RPMI8226 (cell line): Measurements from ENCODE around the gene PSD.

Experiments
- DNase-seq: peaks from one replicate; pipeline ENCODE4 v3.0.0-alpha.2; 2015

Gene PSD

DNA sequence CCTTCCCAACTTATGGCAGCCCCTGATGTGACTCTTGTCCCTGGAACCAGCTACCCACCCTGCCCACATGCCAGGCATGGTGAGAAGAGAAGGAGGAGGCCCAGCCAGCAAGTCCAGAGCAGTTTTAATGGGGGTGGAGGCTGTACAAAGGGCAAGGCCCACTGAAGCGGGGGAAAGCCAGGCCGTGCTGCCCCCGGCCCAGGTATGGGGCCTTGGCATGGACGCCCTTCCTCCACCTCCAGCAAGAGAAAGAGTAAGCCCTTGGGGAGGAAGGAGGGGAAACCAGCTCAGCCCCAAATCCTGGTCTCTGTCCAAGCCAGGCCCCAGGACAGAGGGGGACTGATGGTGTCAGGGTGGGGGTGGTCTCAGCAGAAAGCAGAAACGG lies 16.1 kb downstream of the PSD start:
- DNase-seq: no peak

DNA sequence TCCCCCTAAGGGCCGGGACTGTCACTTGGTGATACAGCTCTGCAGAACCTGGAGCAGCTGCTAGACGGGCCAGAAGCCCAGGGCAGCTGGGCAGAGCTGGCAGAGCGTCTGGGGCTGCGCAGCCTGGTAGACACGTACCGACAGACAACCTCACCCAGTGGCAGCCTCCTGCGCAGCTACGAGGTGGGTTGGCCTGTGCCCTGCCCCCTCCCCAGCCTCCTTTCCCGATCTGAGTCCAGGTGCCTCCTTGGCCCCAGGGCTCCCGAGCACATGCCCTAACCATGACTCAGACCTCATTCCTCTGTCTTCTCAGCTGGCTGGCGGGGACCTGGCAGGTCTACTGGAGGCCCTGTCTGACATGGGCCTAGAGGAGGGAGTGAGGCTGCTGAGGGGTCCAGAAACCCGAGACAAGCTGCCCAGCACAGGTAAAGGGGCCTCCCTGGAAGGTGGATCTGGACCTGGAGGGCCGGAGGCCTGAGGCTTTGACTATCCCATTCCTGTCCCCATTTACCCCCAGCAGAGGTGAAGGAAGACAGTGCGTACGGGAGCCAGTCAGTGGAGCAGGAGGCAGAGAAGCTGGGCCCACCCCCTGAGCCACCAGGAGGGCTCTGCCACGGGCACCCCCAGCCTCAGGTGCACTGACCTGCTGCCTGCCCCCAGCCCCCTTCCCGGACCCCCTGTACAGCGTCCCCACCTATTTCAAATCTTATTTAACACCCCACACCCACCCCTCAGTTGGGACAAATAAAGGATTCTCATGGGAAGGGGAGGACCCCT lies 16.7 kb downstream of the PSD start:
- no peak for DNase-seq

DNA sequence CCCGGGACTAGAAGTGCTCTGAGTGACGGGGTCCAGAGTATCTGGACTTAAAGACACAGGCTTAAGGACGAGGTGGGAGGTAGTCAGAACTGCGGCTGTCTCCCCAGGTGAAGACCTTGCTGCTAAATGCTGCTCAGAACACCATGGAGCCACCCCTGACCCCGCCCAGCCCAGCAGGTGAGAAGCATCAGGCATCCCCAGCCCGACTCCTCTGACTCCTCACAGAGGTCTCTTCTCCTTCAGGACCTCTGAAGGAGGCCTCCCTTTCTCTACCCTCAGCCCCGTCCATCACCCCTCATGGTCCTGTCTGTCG lies 17.3 kb downstream of the PSD start:
- DNase-seq: no peak

DNA sequence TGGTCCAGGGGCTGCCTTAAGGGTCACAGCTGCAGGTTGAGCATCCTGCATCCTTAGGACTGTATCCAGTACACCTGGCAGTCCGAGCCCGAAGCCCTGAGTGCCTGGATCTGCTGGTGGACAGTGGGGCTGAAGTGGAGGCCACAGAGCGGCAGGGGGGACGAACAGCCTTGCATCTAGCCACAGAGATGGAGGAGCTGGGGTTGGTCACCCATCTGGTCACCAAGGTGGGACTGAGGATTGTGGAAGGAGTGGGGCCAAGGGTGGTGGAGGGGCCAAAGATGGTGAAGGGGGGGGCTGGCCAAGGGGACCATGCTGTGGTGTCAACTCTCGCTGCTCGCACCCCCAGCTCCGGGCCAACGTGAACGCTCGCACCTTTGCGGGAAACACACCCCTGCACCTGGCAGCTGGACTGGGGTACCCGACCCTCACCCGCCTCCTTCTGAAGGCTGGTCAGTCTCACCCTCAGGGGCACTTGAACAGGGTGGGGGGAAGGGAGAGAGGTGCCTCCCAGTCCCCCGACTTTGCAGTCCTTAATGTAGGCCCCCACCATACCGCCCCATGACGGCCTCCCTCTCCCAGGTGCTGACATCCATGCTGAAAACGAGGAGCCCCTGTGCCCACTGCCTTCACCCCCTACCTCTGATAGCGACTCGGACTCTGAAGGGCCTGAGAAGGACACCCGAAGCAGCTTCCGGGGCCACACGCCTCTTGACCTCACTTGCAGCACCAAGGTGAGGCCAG lies 17.8 kb downstream of the PSD start:
- DNase-seq: no peak

DNA sequence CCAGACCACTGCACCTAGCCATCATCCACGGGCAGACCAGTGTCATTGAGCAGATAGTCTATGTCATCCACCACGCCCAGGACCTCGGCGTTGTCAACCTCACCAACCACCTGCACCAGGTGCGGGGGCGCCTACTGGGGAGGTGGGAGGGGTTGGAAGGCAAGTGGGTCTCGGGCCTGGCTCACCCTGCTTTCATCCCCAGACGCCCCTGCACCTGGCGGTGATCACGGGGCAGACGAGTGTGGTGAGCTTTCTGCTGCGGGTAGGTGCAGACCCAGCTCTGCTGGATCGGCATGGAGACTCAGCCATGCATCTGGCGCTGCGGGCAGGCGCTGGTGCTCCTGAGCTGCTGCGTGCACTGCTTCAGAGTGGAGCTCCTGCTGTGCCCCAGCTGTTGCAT lies 18.5 kb downstream of the PSD start:
- DNase-seq: no peak

DNA sequence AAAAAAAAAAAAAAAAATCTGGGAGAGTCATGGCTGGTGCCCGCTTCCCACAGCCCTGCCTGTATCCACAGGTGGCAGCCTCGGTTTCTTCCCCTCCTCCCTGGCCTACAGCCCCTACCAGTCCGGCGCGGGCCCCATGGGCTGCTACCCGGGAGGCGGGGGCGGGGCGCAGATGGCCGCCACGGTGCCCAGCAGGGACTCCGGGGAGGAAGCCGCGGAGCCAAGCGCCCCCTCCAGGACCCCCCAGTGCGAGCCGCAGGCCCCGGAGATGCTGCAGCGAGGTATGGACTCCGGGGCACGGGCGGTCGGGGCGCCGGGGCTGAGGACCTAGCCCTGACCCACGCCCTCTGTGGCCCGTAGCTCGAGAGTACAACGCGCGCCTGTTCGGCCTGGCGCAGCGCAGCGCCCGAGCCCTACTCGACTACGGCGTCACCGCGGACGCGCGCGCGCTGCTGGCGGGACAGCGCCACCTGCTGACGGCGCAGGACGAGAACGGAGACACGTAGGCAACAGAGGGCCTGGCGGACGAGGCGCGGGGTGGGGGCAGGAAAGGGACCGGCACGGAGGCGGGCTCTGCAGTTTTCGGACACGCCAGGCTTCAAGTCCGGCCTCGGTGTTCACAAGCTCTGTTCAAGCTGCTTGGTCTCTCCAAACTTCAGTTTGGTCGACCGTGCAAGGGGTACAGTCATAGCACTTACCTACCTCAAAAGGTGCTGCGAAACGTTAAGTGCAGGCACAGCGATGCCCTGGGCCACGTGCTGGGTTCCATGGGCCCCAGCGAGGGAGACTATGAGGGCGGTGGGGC lies 19.2 kb downstream of the PSD start:
- peak; percentile 87 for DNase-seq

DNA sequence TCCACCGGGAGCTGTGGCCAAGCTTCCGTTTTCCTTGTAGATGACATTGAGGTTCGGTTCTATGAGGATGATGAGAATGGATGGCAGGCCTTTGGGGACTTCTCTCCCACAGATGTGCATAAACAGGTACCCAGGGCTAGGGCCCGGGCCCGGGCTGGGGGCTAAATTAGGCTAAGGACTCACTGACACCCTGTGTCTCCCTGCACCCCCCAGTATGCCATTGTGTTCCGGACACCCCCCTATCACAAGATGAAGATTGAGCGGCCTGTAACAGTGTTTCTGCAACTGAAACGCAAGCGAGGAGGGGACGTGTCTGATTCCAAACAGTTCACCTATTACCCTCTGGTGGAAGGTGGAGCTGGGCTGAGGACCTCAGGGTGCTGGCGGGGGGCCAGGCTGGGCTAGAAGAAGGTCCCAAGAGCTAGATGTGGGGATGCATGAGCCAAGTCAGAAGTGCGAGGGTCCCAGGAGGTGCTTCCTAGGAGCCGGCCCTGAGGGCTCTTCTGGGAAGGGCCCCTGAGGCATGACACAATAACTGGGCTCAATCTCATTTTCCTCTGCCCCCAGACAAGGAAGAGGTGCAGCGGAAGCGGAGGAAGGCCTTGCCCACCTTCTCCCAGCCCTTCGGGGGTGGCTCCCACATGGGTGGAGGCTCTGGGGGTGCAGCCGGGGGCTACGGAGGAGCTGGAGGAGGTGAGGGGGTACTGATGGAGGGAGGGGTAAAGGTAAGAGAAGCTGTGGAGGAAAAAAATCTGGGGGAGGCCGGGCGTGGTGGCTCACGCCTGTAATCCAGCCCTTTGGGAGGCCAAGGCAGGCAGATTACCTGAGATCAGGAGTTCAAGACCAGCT lies 20.2 kb downstream of the PSD start:
- no peak for DNase-seq

DNA sequence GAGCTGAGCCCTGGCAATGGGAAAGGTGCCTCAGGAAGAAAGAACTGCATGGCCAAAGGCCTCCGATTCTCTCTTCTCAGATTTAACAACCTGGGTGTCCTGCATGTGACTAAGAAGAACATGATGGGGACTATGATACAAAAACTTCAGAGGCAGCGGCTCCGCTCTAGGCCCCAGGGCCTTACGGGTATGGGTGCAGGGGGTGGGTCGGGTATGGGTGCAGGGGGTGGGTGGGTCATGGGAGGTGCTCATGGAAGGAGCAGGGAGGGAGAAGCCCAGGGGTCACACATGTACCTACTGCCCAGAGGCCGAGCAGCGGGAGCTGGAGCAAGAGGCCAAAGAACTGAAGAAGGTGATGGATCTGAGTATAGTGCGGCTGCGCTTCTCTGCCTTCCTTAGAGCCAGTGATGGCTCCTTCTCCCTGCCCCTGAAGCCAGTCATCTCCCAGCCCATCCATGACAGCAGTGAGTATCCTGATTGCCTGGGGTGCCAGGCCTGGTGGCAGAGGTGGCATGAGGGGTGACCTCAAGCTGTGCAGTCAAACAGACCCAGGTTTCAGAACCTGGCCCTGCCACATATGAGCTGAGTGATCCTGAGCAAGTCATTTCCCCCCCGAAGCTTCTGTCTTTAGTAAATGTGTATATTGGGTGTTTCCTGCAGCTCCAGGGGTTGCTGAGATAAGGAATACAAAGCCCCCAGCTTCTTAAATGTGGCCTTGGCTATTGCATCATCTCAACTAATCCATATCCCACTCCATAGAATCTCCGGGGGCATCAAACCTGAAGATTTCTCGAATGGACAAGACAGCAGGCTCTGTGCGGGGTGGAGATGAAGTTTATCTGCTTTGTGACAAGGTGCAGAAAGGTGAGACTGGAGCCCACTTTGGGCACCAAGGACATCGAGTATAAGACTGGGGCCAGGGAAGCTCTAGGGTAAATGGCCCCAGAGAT lies 21.1 kb downstream of the PSD start:
- no peak for DNase-seq

DNA sequence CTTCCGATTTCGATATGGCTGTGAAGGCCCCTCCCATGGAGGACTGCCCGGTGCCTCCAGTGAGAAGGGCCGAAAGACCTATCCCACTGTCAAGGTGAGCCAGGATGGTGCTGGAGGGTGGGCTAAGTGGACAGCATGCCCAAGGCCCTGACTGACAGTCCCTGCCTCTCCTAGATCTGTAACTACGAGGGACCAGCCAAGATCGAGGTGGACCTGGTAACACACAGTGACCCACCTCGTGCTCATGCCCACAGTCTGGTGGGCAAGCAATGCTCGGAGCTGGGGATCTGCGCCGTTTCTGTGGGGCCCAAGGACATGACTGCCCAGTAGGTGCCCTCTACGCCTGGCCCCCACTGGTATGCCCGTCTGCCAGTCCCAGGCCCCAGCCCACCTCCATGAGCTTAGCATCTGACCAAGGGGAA lies 21.8 kb downstream of the PSD start:
- no peak for DNase-seq

DNA sequence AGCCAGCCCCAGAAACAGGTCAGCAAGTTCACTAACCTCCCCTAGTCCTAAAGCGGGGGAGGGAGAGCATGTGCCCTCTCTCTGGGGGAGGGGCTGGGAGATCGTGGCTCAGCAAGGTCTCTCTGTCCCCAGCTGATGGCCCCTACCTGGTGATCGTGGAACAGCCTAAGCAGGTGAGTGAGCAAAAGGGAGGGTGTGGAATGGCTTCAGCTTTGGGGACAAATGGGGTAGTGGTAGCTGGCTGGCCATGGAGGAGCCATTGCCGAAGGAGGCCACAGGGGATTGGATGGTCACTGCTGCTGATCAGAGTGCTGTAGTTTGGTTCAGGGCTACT lies 22.3 kb downstream of the PSD start:
- DNase-seq: peak; percentile 20

DNA sequence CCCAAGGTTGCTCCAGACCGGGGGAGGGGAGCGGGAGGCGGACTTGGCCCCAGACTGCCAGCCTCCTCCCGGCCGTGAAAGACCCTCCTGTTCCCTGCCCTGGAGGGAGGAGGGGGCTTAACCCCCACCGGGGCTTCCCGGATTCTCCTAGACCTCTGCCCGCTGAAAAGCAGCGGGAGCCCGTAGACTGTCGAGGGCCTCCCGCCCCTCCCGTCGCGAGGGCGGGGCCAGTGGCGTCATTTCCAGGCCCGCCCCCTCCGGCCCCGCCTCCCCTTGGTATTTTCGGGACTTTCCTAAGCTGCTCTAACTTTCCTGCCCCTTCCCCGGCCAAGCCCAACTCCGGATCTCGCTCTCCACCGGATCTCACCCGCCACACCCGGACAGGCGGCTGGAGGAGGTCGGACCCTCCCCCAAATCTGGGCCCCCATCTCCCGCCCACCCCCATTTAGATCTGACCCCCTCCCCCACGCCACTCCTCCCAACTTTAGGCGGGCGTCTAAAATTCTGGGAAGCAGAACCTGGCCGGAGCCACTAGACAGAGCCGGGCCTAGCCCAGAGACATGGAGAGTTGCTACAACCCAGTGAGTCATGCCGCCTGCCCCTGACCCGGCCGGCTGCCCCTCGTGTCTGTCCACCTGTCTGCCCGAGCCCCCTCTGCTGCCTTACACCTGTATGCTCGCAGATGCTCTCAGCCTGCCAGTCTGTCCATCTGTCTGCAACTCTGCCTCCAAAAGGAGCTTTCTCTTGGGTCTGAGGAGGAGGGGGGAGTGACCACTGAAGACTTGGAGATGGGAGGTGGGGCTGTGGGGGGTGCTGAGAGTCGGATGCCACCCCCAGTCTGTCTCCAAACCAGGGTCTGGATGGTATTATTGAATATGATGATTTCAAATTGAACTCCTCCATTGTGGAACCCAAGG lies 22.9 kb downstream of the PSD start, which contains the start of gene NFKB2:
NFKB2 (plus strand) TSS at position 306 of the 917 bp plus-strand sequence; CDS start at position 561, 255 bp downstream.
- DNase-seq: peak; percentile 86

DNA sequence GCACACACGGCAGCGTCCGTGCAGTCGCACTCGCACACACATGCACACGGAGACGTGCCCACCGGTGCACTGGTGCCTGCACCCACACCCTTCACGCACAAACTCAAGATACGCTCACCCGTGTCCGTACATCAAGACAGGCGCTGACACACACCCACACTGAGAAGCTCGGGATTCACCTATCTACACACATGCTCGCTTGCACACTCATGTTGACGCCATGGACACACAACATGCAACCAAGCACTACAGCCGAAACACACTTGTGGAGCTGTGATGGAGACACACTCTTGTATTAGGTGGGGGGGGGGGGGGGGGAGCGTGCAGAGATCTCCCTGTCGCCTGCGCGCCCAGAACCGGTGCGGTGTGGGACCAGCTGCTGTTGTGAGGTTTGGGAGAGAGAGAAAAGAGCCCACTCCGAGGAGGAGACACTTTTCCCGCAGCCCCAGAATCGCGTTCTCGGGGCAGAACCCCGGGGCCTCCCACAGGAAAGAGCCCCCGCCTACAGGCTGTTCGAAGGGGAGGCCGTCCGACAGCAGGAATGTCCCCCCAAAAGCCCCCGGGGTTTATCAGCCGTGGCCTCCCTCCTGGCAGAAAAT lies 23.7 kb downstream of the PSD start:
- DNase-seq: peak; percentile 38

DNA sequence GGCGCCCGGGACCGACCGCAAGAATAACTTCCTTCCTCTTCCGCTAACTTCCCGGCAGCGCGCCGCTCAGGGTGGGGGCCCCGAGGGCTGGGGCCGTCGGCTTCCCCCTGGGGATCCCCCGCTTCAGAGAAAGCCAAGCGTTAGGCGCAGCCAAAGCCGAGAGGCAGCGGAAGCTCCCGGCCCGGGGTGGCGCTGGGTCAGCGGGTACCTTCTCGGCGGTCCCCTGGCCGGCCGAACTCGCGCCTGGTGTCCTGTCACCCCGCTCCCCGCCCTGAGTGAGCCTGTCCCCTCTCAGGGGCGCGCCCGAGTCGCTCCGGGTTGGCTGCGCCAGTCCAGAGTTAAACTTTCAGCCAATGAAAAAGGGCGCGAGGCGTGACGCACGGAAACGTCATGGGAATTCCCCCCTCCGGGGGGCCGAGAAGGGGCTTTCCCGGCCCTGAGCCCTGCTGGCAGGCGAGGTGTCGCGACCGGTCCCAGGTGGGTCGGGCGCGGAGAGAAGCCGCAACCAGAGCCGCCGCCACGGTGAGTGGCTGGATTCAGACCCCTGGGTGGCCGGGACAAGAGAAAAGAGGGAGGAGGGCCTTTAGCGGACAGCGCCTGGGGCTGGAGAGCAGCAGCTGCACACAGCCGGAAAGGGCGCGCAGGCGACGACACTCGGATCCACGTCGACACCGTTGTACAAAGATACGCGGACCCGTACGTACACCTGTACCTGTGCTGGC lies 24.3 kb downstream of the PSD start:
- peak; percentile 89 for DNase-seq

DNA sequence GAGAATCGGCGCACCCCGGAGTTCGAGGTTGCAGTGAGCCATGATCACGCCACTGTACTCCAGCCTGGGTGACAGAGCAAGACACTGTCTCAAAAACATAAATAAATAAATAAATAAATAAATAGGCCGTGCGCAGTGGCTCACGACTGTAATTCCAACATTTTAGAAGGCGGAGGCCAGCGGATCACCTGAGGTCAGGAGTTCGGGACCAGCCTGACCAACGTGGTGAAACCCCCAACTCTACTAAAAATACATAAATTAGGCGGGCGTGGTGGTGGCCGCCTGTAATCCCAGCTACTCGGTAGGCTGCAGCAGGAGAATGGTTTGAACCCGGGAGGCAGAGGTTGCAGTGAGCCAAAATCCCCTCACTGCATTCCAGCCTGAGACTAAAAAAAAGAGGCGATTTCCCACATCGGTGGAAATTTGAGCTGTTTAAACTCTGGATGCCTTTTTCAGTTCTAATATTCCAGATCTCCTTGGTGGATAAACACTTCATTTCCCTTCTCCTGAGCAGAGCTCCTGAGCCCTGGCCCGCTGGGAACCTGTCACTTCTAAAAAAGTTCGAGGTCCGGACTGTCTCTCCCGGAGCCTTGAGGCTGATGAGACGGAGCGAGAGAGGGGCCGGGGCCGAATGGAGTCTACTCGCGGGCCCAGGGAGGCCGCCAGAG lies 25.0 kb downstream of the PSD start:
- DNase-seq: no peak

DNA sequence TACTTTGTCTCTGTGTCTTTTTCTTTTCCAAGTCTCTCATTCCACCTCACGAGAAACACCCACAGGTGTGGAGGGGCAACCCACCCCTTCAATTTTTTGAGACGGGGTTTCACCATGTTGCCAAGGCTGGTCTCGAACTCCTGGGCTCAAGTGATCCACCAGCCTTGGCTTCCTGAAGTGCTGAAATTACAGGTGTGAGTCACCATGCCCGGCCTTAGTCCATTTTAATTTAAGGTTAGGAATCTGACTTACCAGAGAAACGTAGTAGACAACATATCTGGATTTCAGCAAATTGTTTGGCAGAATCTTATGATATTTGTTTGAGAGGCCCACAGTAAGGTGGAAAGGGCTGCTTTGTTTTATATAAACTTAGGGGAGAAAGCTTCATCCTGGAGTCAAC lies 26.3 kb downstream of the PSD start:
- no peak for DNase-seq

DNA sequence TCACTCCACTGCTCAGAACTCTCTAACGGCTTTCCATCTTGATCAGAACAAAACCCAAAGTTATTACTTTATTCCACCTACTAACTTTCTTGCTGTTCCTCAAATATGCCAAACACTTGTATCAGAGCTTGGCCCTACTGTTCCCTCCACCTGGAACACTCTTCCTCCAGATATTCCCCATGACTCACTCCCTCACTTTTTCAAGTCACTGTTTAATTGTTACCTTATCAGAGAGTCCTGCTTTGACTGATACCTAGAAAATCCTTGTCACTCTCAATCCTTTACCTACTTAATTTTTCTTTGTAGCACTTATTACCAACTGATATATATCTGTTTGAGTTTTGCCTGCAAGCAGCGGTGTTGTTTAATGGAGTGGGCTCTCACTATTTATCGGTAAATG lies 28.7 kb downstream of the PSD start:
- DNase-seq: no peak

DNA sequence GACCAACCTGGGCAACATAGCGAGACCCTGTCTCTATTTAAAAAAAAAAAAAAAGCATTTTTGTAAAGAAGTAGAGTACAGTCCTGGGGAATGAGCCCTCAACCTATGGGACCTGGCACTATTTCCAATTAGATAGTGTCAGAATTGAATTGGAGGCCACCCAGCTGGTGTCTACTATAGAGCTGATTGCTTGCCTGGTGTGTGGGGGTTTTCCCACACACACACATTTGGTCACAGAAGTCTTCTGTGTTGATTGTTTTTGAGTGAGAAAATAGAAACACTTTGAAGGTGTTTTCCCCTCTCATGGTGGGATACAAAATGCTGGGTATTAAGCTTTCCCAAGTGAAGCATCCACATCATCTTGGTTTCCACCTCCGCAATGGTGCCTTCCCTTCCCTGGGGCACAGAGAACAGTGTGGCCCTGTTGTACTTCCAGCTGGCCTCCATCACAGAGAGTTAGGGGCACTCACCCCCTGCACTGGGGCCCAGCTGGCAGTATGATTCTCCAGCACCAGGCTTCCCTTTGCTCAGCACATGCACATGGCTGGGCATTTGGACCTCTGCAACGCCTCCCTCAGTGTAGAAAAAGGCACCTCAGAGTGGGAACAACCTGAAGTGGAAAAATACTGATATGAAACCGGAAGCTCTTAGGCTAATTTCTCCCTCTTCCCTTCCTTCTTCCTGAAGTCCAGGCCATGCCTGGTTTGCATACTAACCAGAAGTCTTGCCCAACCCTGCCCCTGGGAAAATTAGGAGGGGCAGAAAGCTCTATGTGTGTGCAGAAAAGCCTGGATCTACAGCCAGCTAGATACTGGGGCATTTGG lies 33.8 kb downstream of the PSD start:
- DNase-seq: no peak

DNA sequence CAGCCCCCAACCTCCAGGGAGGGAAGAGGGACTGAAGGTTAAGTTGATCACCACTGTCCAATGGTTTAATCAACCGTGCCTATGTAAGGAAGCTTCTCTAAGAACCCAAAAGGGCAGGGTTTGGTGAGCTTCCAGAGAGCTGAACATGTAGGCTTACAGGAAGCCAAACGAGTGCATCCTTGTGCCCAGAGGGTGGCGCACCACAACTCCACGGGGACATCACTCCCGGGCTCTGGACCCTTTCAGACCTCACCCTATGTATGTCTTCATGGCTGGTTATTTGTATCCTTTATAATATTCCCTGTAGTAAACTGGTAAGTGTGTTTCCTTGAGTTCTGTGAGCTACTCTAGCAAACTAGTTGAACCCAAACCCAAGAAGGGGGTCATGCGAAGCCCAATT lies 34.5 kb downstream of the PSD start:
- DNase-seq: peak; percentile 18
